Progenitor cell of endocrine pancreas (in vitro differentiated cells): ENCODE measurements around the gene SLC25A13. TPM values are rescaled to one million over a fixed set of nuclear protein-coding genes. Genes with fewer than 3 reads are reported as not detected.

Experiments used
- DNase-seq: peaks from one replicate; pipeline ENCODE4 v3.0.0; 2021; ENCODE audit warnings: low spot score; ENCODE audit not compliant: unreplicated experiment
- H3K27ac Mint-ChIP-seq: 2 replicates; pipeline ENCODE4 v1.8.0; 2021; ENCODE audit warnings: mild to moderate bottlenecking, moderate library complexity, mixed read lengths
- H3K27me3 Mint-ChIP-seq: 2 replicates; pipeline ENCODE4 v1.8.0; 2021; ENCODE audit warnings: mixed read lengths
- H3K36me3 Mint-ChIP-seq: 2 replicates; pipeline ENCODE4 v1.8.0; 2022; ENCODE audit warnings: mixed read lengths; ENCODE audit not compliant: insufficient read depth
- H3K4me1 Mint-ChIP-seq: 2 replicates; pipeline ENCODE4 v1.8.0; 2021; ENCODE audit warnings: low read depth, mixed read lengths
- H3K4me3 Mint-ChIP-seq: 2 replicates; pipeline ENCODE4 v1.8.0; 2021; ENCODE audit warnings: low read depth, mild to moderate bottlenecking, moderate library complexity, mixed read lengths
- H3K9me3 Mint-ChIP-seq: 2 replicates; pipeline ENCODE4 v1.8.0; 2021; ENCODE audit warnings: low read depth, mixed read lengths
- total RNA-seq: library from RNA; stranded (reverse); gene quantifications from 2 replicates; pipeline ENCODE4 v1.2.1, GENCODE V29; 2021
- TF ChIP-seq, protein P1 (sequence below): fragments of 200-600 bp; sonication (generic); IDR thresholded peaks from one replicate; pipeline ENCODE4 v1.5.0; 2021; ENCODE audit warnings: antibody characterized with exemption, mild to moderate bottlenecking; ENCODE audit not compliant: unreplicated experiment

SLC25A13 gene
- total RNA-seq, 1 donor from 2014 or later: 54.0 TPM

DNA sequence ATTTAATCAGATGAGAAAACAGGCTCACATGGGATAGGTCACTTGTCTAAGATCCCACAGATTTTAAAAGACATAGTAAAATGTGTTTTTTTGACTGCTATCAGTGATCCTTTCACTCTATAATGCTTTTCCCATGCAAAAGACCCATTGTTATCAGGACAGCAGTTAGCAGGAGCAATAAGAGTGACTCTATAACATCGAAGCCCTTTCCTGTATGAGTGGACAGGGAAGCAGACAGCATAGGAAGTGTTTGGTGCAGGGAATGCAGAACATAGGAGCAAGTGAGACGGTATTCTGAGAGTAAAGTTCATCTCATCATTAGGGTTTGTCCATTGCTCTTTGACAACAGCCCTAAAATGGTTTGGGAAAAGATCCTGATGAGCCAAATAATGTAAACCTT, 68.5 kb downstream of the SLC25A13 start:
- Mint-ChIP-seq H3K4me1 (no peaks in the 10 kb centered on the region), H3K27me3 (no peaks in the 10 kb centered on the region), H3K36me3 (peaks cover 11% of the 10 kb centered on the region), H3K9me3 (peaks cover 23% of the 10 kb centered on the region), H3K27ac (no peak overlapping the region), H3K4me3 (no peak overlapping the region)
- no peak for DNase-seq
- TF ChIP-seq, protein P1, sequence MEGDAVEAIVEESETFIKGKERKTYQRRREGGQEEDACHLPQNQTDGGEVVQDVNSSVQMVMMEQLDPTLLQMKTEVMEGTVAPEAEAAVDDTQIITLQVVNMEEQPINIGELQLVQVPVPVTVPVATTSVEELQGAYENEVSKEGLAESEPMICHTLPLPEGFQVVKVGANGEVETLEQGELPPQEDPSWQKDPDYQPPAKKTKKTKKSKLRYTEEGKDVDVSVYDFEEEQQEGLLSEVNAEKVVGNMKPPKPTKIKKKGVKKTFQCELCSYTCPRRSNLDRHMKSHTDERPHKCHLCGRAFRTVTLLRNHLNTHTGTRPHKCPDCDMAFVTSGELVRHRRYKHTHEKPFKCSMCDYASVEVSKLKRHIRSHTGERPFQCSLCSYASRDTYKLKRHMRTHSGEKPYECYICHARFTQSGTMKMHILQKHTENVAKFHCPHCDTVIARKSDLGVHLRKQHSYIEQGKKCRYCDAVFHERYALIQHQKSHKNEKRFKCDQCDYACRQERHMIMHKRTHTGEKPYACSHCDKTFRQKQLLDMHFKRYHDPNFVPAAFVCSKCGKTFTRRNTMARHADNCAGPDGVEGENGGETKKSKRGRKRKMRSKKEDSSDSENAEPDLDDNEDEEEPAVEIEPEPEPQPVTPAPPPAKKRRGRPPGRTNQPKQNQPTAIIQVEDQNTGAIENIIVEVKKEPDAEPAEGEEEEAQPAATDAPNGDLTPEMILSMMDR: no peak

DNA sequence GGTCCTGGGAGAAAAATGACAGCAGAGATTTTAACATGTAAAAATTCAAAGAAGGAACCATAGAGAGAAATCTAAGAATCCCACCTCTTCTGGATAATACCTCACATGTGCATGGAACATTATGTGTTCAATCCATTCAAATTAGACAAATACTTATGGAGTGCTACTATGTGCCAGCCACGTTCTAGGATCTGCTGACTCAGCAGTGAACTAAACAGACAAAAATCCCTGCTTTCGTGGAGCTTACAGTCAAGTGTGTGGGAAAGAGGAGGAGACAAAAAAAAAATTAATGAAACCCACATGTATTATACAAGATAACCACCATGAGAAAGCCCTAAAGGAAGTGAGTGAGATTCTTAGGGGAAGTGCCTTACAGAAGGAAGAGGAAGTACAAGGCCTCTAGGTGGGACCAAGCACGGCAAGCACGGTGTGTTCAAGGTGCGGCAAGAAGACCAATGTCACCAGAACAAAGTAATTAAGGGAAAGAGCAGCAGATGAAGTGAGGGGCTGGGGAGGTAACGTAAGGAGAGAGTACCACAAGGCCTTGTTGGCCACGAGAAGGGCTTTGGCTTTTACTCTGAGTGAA, 71.0 kb downstream of the SLC25A13 start:
- no peak for DNase-seq
- Mint-ChIP-seq H3K36me3 (peaks cover under 1% of the 10 kb centered on the region), H3K27me3 (no peaks in the 10 kb centered on the region), H3K9me3 (peaks cover 5% of the 10 kb centered on the region), H3K4me1 (no peaks in the 10 kb centered on the region), H3K27ac (no peak overlapping the region), H3K4me3 (no peak overlapping the region)
- TF ChIP-seq, protein P1: no peak

DNA sequence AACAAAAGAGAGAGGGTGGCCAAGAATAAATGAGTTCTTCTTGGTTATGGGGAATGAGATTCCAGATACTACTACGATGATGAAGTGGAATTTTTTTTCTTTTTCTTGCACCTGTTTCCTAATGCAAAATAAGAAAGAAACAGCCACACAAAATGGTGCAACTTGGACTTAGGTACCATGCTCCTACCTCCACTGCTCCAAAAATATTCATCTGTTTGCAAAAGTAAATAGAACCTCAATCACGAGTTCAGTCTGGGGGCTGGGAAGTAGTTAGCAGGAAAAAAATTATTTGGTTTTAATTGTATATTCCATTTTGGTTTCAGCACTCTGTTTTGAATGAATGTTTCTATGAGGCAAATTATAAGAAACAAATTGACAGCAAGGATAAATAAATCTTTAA, 73.5 kb downstream of the SLC25A13 start:
- no peak overlapping the region for H3K4me3 Mint-ChIP-seq
- DNase-seq: no peak
- TF ChIP-seq, protein P1: no peak
- no peaks in the 10 kb centered on the region for H3K27me3 Mint-ChIP-seq
- H3K27ac Mint-ChIP-seq: no peak overlapping the region
- H3K9me3 Mint-ChIP-seq: peaks cover 4% of the 10 kb centered on the region
- no peaks in the 10 kb centered on the region for H3K4me1 Mint-ChIP-seq
- H3K36me3 Mint-ChIP-seq: no peaks in the 10 kb centered on the region

DNA sequence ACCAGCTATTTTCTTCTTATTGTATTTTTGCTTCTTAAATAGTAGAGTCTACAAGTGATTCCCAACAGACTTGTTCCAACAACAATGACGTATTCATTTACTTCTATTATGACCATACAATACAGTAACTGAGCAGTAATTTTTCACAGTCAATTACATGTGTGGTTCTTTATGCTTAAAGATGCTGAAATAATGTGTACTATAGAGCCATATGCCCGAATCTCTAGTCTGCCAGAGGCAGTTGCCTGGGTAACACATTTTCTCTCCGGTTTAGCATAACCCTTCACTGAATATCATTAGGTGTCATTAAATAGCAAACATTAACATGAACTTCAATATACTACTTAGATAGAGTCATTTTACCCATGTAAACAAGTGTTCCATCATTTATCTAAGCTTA, 75.0 kb downstream of the SLC25A13 start:
- Mint-ChIP-seq H3K4me3 (no peak overlapping the region), H3K36me3 (no peaks in the 10 kb centered on the region), H3K9me3 (peaks cover 4% of the 10 kb centered on the region), H3K27ac (no peak overlapping the region), H3K27me3 (no peaks in the 10 kb centered on the region), H3K4me1 (no peaks in the 10 kb centered on the region)
- TF ChIP-seq, protein P1: no peak
- no peak for DNase-seq

DNA sequence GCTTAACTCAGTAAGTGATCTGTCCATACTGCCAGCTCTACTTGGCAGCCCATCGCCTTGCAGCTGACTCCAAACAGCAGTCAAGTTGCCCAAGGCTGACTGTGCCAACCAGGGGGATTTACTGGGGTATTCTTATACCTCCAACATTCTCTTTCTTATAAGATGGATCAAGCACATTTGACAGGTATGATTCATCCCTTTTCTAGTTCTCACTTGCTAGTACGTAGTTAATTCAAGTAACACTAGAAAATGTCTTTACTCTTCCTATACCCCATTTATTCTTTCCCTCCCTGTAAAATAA, 77.0 kb downstream of the SLC25A13 start:
- Mint-ChIP-seq H3K27me3 (no peaks in the 10 kb centered on the region), H3K27ac (no peak overlapping the region), H3K4me3 (no peak overlapping the region), H3K9me3 (no peaks in the 10 kb centered on the region), H3K36me3 (no peaks in the 10 kb centered on the region), H3K4me1 (no peaks in the 10 kb centered on the region)
- DNase-seq: no peak
- TF ChIP-seq, protein P1: no peak
